Measurements from ENCODE around the gene RNF224. TPM values are rescaled to one million over a fixed set of nuclear protein-coding genes. Genes with fewer than 3 reads are reported as not detected.

RNF224 gene
- total and polyA plus RNA-seq, 2 of the 13 experiments (the other 11 are each of a cell fraction or from before 2014, with no cell fraction given), result 0.09 TPM; not detected in 1

DNA sequence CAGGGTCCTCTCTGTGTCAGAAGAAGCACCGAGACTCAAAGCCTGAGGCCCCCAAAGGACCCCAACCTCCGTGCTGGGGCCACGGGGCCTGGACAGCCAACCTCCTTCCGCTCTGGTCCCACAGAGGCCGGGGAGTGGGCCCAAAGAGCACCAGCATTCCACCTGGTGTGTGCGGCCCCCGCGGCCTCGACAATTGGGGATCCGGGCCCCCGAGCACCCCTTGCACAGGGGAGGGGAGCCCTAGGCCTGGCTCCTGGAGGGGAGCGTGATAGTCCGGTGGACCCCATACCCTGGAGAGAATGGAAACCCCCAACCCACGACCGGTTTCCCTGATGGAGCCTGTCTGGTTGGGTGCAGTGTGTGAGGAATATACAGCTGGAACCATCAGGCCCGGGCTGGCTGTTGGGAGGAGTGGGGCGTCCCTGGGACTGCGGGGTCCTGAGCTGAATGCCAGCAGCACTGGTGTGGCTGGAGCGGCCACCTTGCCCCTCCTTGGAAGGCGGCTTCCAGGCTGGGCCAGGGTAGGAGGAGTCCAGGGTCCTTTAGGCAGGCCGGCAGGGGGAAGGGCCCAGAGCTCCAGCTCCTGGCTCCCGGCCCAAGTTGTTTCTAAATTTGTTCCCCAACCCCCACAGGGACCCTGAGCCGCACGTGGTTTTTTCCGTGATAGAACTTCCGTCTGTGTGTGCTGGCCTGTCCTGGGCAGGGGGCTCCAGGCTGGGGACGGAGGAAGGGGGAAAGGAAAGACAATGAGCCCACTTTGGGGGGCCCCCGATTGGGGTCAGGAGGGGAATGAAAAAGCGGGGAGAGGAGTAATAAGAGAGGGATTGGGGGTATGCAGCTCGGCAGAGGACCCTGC lies 49.4 kb downstream of the RNF224 start (continued):
- TF ChIP-seq ZNF446 (CRISPR knock-in tag; IDR thresholded peaks at IDR 0.05), result no peak
- no peak for TF ChIP-seq ZNF839 (CRISPR knock-in tag; IDR thresholded peaks at IDR 0.05; ENCODE audit: borderline replicate concordance)
- TF ChIP-seq, protein P1, sequence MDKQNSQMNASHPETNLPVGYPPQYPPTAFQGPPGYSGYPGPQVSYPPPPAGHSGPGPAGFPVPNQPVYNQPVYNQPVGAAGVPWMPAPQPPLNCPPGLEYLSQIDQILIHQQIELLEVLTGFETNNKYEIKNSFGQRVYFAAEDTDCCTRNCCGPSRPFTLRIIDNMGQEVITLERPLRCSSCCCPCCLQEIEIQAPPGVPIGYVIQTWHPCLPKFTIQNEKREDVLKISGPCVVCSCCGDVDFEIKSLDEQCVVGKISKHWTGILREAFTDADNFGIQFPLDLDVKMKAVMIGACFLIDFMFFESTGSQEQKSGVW (CRISPR knock-in tag; IDR thresholded peaks at IDR 0.05; ENCODE audit: borderline replicate concordance), result no peak
- no peak for TF ChIP-seq PPARG (CRISPR knock-in tag; conservative IDR thresholded peaks at IDR 0.05)
- TF ChIP-seq YEATS4 (CRISPR knock-in tag; IDR thresholded peaks at IDR 0.05; ENCODE audit: borderline replicate concordance), result no peak
- TF ChIP-seq, protein P2, sequence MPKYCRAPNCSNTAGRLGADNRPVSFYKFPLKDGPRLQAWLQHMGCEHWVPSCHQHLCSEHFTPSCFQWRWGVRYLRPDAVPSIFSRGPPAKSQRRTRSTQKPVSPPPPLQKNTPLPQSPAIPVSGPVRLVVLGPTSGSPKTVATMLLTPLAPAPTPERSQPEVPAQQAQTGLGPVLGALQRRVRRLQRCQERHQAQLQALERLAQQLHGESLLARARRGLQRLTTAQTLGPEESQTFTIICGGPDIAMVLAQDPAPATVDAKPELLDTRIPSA (CRISPR knock-in tag; IDR thresholded peaks at IDR 0.05; ENCODE audit: borderline replicate concordance), result peak; percentile 33; the same call in 1 of the 2 replicates
- TF ChIP-seq ZNF546 (CRISPR knock-in tag; conservative IDR thresholded peaks at IDR 0.05), result peak; percentile 38; the same call in 1 of the 2 replicates
- no peak for TF ChIP-seq RBM22 (optimal IDR thresholded peaks at IDR 0.05; ENCODE audit: low read length)
- TF ChIP-seq, protein P3, sequence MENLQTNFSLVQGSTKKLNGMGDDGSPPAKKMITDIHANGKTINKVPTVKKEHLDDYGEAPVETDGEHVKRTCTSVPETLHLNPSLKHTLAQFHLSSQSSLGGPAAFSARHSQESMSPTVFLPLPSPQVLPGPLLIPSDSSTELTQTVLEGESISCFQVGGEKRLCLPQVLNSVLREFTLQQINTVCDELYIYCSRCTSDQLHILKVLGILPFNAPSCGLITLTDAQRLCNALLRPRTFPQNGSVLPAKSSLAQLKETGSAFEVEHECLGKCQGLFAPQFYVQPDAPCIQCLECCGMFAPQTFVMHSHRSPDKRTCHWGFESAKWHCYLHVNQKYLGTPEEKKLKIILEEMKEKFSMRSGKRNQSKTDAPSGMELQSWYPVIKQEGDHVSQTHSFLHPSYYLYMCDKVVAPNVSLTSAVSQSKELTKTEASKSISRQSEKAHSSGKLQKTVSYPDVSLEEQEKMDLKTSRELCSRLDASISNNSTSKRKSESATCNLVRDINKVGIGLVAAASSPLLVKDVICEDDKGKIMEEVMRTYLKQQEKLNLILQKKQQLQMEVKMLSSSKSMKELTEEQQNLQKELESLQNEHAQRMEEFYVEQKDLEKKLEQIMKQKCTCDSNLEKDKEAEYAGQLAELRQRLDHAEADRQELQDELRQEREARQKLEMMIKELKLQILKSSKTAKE (CRISPR knock-in tag; IDR thresholded peaks at IDR 0.05; ENCODE audit: borderline replicate concordance), result no peak; the same call in 1 of the 2 replicates
- 0 out of 2 replicates have a peak, but pooled peaks have one; percentile 74 for TF ChIP-seq ZNF230 (CRISPR knock-in tag; IDR thresholded peaks at IDR 0.05)
- no peak for TF ChIP-seq ZNF792 (CRISPR knock-in tag; IDR thresholded peaks at IDR 0.05)
- TF ChIP-seq CBX2 (IDR thresholded peaks at IDR 0.05; ENCODE audit: low read depth, low read length), result no peak
- no peak for TF ChIP-seq CBX2 (CRISPR knock-in tag; IDR thresholded peaks at IDR 0.05; ENCODE audit: low read depth)
- 0 out of 2 replicates have a peak, but pooled peaks have one; percentile 23 for TF ChIP-seq ZNF761 (CRISPR knock-in tag; conservative IDR thresholded peaks at IDR 0.05)
- TF ChIP-seq KDM3A (CRISPR knock-in tag; IDR thresholded peaks at IDR 0.05; ENCODE audit: low read depth), result peak; percentile 9; the same call in 1 of the 2 replicates
- TF ChIP-seq ELF3 (CRISPR knock-in tag; IDR thresholded peaks at IDR 0.05), result no peak
- no peak for TF ChIP-seq ZNF619 (CRISPR knock-in tag; IDR thresholded peaks at IDR 0.05)
- no peak for TF ChIP-seq IKZF4 (CRISPR knock-in tag; IDR thresholded peaks at IDR 0.05; ENCODE audit: borderline replicate concordance, low read depth, not compliant biosample characterization)
- TF ChIP-seq ZNF224 (CRISPR knock-in tag; IDR thresholded peaks at IDR 0.05), result no peak
- TF ChIP-seq, protein P4, sequence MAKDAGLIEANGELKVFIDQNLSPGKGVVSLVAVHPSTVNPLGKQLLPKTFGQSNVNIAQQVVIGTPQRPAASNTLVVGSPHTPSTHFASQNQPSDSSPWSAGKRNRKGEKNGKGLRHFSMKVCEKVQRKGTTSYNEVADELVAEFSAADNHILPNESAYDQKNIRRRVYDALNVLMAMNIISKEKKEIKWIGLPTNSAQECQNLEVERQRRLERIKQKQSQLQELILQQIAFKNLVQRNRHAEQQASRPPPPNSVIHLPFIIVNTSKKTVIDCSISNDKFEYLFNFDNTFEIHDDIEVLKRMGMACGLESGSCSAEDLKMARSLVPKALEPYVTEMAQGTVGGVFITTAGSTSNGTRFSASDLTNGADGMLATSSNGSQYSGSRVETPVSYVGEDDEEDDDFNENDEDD (CRISPR knock-in tag; IDR thresholded peaks at IDR 0.05; ENCODE audit: borderline replicate concordance), result 0 out of 2 replicates have a peak, but pooled peaks have one; percentile 2
- TF ChIP-seq NKX3-1 (CRISPR knock-in tag; IDR thresholded peaks at IDR 0.05), result no peak
- TF ChIP-seq REXO4 (CRISPR knock-in tag; IDR thresholded peaks at IDR 0.05; ENCODE audit: borderline replicate concordance), result no peak
- TF ChIP-seq, protein P5, sequence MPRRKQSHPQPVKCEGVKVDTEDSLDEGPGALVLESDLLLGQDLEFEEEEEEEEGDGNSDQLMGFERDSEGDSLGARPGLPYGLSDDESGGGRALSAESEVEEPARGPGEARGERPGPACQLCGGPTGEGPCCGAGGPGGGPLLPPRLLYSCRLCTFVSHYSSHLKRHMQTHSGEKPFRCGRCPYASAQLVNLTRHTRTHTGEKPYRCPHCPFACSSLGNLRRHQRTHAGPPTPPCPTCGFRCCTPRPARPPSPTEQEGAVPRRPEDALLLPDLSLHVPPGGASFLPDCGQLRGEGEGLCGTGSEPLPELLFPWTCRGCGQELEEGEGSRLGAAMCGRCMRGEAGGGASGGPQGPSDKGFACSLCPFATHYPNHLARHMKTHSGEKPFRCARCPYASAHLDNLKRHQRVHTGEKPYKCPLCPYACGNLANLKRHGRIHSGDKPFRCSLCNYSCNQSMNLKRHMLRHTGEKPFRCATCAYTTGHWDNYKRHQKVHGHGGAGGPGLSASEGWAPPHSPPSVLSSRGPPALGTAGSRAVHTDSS (CRISPR knock-in tag; conservative IDR thresholded peaks at IDR 0.05), result no peak
- no peak for TF ChIP-seq HNRNPH1 (optimal IDR thresholded peaks at IDR 0.05; ENCODE audit: low read depth, low read length)
